Measurements from ENCODE around the gene SCN1B. TPM values are rescaled to one million over a fixed set of nuclear protein-coding genes. Genes with fewer than 3 reads are reported as not detected.
"Not testable (repeated sequence)": the region's sequence is repeated elsewhere in the genome, so short reads cannot be mapped to it uniquely, and the experiment has no call there.

SCN1B gene
- total RNA-seq, 2 experiments from 2014 or later = 0.37 to 0.57 TPM

DNA sequence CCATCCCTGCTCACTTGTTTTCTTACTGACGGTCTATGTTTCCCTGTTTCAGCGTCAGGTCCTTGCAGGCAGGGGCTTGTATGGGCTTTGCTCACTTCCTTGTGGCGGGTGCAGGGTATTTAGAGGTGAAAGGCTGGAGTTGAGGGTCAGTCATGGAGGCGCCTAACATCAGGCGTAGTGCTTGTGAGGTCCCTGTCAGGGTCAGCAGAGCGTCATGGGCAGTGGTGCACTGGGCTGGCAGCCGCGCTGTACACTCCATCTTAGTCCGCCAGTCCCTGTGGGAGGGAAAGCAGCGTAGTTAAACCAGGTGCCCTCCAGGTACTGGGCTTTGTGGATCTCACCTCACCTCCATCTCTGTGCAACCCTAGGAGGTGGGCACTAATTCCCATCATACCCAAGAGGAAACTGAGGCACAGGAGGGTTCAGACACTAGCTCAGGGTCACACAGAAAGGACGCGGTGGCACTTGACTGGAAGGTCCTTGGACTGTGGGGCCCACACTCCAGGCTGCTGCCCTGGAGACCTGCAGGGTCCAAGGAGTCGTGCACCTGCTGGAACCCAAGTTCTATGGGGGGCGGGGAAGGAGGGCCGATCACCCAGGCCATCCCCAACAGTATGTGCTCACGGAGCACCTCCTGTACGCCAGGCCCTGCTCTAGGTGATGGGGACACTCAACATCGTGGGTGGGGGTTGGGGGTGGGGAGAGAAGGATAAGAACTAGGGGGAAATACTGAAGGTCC, 25.6 kb upstream of the SCN1B start:
- Mint-ChIP-seq H3K27me3 (ENCODE audit: low read depth) (no peaks in the 10 kb centered on the region), H3K4me3 (no peak overlapping the region), H3K9me3 (ENCODE audit: insufficient read depth) (no peaks in the 10 kb centered on the region), H3K27ac (peak overlapping the region; percentile 53), H3K36me3 (ENCODE audit: low read depth) (peaks cover 50% of the 10 kb centered on the region), H3K4me1 (ENCODE audit: low read depth) (peaks cover 38% of the 10 kb centered on the region)
- DNase-seq (no peak), ATAC-seq (no peak)
- POLR2A ChIA-PET = no interaction called here
- CTCF ChIA-PET = interaction anchor here (2.1 to 10.9 kb wide), 3 partner anchors 8 to 31 kb away, joined by 9 to 126 read pairs (median 41); no protein-coding TSS in a partner anchor

DNA sequence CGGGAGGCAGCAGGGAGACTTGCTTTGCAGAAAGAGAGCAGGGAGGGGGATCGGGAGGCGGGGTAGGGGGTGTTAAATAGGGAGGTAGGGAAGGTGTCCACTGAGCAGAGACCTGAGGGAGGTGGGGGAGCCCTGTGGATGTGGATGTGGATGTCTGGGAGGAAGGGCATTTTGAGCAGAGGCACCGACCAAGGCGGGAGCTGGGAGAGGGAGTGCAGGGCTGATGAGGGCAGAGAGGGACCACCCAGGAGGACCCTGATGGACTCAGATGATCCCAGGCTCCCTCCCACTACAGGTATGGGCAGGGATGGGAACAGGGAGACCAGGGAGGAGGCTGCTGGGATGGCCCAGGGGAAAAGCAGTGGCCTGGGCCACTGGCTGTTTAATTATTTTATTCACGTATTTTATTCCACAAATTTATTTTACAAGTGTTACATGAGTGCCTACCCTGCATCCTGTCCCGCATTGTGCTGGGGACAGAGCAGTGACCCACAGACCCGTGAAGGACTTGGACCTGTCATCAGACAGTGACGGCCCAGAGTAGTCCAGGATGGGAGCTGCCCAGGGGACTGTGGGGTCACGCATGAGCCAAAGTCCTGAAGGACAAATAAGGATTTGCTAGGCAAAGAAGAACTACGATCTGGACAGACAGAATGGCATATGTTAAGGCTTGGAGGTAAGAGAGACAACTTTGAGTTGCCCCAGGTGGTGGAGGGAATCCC, 24.9 kb upstream of the SCN1B start:
- no peak for DNase-seq
- Mint-ChIP-seq H3K36me3 (ENCODE audit: low read depth) (peaks cover 53% of the 10 kb centered on the region), H3K27me3 (ENCODE audit: low read depth) (no peaks in the 10 kb centered on the region), H3K27ac (no peak overlapping the region), H3K9me3 (ENCODE audit: insufficient read depth) (no peaks in the 10 kb centered on the region), H3K4me3 (no peak overlapping the region), H3K4me1 (ENCODE audit: low read depth) (peaks cover 41% of the 10 kb centered on the region)
- ATAC-seq = no peak
- ChIA-PET POLR2A (interaction anchor here (0.7 kb wide), 1 partner anchor 26 kb away, joined by 3 read pairs; no protein-coding TSS in a partner anchor), CTCF (interaction anchor here (1.2 to 10.9 kb wide), 3 partner anchors 10 to 39 kb away, joined by 3 to 126 read pairs (median 4); no protein-coding TSS in a partner anchor)

DNA sequence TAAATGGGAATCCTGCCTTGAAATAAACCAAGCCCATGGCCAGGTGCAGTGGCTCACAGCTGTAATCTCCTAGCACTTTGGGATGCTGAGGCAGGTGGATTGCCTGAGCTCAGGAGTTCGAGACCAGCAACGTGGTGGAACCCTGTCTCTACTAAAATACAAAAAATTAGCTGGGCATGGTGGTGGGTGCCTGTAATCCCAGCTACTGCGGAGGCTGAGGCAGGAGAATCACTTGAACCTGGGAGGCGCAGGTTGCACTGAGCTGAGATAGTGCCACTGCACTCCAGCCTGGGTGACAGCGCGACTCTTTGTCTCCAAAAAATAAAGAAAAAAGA, 24.3 kb upstream of the SCN1B start:
- not testable (repeated sequence) for H3K27me3 Mint-ChIP-seq (ENCODE audit: low read depth); H3K4me3 Mint-ChIP-seq; ATAC-seq; H3K27ac Mint-ChIP-seq; DNase-seq; H3K9me3 Mint-ChIP-seq (ENCODE audit: insufficient read depth)
- ChIA-PET POLR2A (interaction anchor here (0.7 kb wide), 1 partner anchor 25 kb away, joined by 3 read pairs; no protein-coding TSS in a partner anchor), CTCF (interaction anchor here (1.0 to 10.9 kb wide), 4 partner anchors 9 to 38 kb away, joined by 3 to 126 read pairs (median 4); no protein-coding TSS in a partner anchor)
- peaks cover 47% of the 10 kb centered on the region for H3K4me1 Mint-ChIP-seq (ENCODE audit: low read depth)
- H3K36me3 Mint-ChIP-seq (ENCODE audit: low read depth) = peaks cover 55% of the 10 kb centered on the region

DNA sequence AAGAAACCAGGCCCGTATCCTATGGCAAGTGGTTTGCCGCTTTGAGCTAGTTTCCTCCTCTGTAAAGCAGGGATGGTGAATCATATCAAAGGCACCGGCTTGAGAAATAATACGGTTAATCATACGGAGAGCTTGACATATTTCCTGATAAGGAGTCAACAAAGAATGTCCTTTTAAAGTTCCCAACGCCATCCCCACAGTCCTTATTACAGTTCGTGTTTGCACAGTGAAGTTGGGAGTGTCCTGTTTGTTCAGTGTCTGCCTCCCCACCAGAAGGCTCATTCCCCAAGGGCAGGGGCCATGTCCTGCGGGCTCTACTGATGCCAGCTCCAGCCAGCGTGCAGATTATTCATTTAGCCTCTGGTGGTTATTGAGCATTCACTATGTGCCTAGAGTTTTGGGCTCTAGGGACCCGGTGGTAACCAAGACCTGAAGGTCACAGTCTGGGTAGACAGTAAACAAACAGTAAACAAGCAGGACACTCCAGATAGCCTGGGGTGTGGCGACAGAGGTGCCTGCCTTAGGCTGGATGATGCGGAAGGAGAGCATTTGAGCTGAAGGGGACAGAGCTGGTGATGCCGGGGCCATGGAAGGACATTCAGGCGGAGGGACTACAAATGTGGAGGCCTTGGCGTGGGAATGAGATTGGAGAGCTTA, 23.8 kb upstream of the SCN1B start:
- Mint-ChIP-seq H3K4me3 (no peak overlapping the region), H3K4me1 (ENCODE audit: low read depth) (peaks cover 51% of the 10 kb centered on the region), H3K9me3 (ENCODE audit: insufficient read depth) (no peaks in the 10 kb centered on the region), H3K36me3 (ENCODE audit: low read depth) (peaks cover 56% of the 10 kb centered on the region), H3K27ac (no peak overlapping the region), H3K27me3 (ENCODE audit: low read depth) (no peaks in the 10 kb centered on the region)
- ATAC-seq = no peak
- DNase-seq = no peak
- ChIA-PET CTCF (interaction anchor here (1.0 to 10.9 kb wide), 6 partner anchors 8 to 135 kb away, joined by 3 to 126 read pairs (median 4); no protein-coding TSS in a partner anchor), POLR2A (interaction anchor here (0.7 kb wide), 1 partner anchor 25 kb away, joined by 3 read pairs; no protein-coding TSS in a partner anchor)

DNA sequence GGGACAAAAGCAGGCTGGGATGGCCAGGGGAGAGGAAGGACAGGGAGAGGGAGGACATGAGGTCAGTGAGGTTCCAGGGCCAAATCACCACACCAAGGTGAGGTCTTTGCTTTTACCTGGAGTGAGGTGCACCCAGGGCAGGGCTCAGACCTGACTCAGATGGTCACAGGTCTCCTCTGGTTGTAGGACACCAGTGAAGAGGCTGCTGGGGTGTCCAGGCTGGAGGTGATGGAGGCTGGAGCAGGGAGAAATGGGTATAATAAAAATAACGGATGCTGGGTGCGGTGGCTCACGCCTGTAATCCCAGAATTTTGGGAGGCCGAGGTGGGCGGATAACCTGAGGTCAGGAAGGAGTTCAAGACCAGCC, 23.3 kb upstream of the SCN1B start:
- Mint-ChIP-seq H3K4me1 (ENCODE audit: low read depth) (peaks cover 51% of the 10 kb centered on the region), H3K9me3 (ENCODE audit: insufficient read depth) (no peaks in the 10 kb centered on the region), H3K27ac (no peak overlapping the region), H3K36me3 (ENCODE audit: low read depth) (peaks cover 58% of the 10 kb centered on the region), H3K27me3 (ENCODE audit: low read depth) (no peaks in the 10 kb centered on the region), H3K4me3 (no peak overlapping the region)
- ATAC-seq = no peak
- ChIA-PET CTCF (interaction anchor here (1.3 to 10.9 kb wide), 4 partner anchors 11 to 135 kb away, joined by 3 to 126 read pairs (median 4); no protein-coding TSS in a partner anchor), POLR2A (no interaction called here)
- DNase-seq = no peak

DNA sequence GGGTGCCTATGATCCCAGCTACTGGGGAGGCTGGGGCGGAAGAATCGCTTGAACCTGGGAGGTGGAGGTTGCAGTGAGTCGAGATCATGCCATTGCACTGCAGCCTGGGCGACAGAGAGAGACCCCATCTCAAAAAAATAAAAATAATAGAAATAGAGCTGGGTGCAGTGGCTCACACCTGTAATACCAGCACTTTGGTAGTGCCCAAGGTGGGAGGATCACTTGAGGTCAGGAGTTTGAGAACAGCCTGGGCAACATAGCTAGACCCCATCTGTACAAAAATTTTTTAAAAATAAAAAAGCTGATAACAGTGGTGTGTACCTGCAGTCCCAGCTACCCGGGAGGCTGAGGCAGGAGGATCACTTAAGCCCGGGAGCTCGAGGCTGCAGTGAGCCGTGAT, 22.8 kb upstream of the SCN1B start:
- Mint-ChIP-seq H3K36me3 (ENCODE audit: low read depth) (peaks cover 58% of the 10 kb centered on the region), H3K4me1 (ENCODE audit: low read depth) (peaks cover 52% of the 10 kb centered on the region)
- DNase-seq; H3K27me3 Mint-ChIP-seq (ENCODE audit: low read depth); ATAC-seq; H3K4me3 Mint-ChIP-seq; H3K27ac Mint-ChIP-seq; H3K9me3 Mint-ChIP-seq (ENCODE audit: insufficient read depth); POLR2A ChIA-PET: not testable (repeated sequence)
- CTCF ChIA-PET = interaction anchor here (1.3 to 10.9 kb wide), 3 partner anchors 34 to 134 kb away, joined by 3 to 126 read pairs (median 4); no protein-coding TSS in a partner anchor

DNA sequence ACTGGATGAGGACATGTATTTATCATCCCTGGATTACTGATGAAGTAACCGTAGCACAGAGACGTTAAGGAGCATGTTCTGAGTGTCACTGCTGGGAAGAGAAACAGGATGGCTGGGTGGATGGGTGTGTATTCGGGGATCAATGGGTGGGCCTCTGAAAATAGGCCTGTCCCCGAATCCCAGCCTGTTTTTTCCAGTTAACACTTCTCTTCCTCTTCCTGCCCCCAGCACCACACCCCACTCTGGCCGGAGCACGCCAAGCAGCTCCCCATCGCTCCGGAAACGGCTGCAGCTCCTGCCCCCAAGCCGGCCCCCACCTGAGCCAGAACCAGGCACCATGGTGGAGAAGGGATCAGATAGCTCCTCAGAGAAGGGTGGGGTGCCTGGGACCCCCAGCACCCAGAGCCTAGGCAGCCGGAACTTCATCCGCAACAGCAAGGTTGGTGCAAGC, 21.4 kb upstream of the SCN1B start:
- ChIA-PET CTCF (interaction anchor here (10.9 kb wide), 1 partner anchor 35 kb away, joined by 126 read pairs; no protein-coding TSS in a partner anchor), POLR2A (no interaction called here)
- ATAC-seq (no peak), DNase-seq (no peak)
- H3K4me3 Mint-ChIP-seq = no peak overlapping the region
- peaks cover 52% of the 10 kb centered on the region for H3K4me1 Mint-ChIP-seq (ENCODE audit: low read depth)
- no peak overlapping the region for H3K27ac Mint-ChIP-seq
- no peaks in the 10 kb centered on the region for H3K9me3 Mint-ChIP-seq (ENCODE audit: insufficient read depth)
- no peaks in the 10 kb centered on the region for H3K27me3 Mint-ChIP-seq (ENCODE audit: low read depth)
- peaks cover 59% of the 10 kb centered on the region for H3K36me3 Mint-ChIP-seq (ENCODE audit: low read depth)

DNA sequence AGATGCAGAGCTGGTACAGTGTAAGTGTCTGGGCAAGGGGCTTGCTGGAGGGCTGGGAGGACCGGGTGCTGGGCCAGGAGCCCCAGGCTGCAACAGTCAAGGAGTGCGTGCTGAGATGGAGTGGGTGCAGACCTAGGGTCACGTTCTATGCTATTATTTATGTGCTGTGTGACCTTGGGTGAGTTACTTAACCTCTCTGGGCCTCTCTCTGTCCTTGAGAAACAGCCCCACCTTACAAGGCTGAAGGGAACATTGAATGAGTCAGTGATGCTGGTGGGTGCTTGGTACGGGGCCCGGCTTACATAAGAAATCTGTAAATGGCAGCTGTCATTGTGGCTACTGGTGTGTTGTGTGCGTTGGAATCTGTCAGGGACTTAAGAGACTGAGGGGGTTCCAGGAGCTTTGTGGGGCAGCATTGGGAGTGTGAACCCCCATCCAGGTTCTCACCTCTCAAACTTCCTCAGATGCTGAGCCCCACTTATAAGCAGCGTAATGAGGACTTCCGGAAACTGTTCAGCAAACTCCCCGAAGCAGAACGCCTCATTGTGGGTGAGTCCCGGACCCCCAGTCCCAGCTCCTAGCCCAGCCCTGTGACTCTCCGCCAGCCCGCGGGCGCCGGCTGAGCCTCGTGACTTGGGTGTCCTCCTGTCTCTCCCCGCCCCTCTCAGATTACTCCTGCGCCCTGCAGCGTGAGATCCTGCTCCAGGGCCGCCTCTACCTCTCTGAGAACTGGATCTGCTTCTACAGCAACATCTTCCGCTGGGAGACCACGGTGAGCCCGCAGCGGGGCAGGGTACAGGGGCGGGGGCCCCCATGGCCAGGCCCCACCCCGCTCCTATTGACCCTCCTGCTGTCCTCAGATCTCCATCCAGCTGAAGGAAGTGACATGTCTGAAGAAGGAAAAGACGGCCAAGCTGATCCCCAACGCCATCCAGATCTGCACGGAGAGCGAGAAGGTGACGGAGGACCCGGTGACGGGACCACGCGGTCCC, 20.6 kb upstream of the SCN1B start:
- peaks cover 61% of the 10 kb centered on the region for H3K36me3 Mint-ChIP-seq (ENCODE audit: low read depth)
- DNase-seq = no peak
- no peak overlapping the region for H3K27ac Mint-ChIP-seq
- H3K27me3 Mint-ChIP-seq (ENCODE audit: low read depth) = no peaks in the 10 kb centered on the region
- H3K4me1 Mint-ChIP-seq (ENCODE audit: low read depth) = peaks cover 52% of the 10 kb centered on the region
- no peak overlapping the region for H3K4me3 Mint-ChIP-seq
- ChIA-PET POLR2A (interaction anchor here (0.6 kb wide), 1 partner anchor 10 kb away, joined by 3 read pairs; no protein-coding TSS in a partner anchor), CTCF (interaction anchor here (10.9 kb wide), 1 partner anchor 36 kb away, joined by 126 read pairs; no protein-coding TSS in a partner anchor)
- ATAC-seq = no peak
- H3K9me3 Mint-ChIP-seq (ENCODE audit: insufficient read depth) = no peaks in the 10 kb centered on the region

DNA sequence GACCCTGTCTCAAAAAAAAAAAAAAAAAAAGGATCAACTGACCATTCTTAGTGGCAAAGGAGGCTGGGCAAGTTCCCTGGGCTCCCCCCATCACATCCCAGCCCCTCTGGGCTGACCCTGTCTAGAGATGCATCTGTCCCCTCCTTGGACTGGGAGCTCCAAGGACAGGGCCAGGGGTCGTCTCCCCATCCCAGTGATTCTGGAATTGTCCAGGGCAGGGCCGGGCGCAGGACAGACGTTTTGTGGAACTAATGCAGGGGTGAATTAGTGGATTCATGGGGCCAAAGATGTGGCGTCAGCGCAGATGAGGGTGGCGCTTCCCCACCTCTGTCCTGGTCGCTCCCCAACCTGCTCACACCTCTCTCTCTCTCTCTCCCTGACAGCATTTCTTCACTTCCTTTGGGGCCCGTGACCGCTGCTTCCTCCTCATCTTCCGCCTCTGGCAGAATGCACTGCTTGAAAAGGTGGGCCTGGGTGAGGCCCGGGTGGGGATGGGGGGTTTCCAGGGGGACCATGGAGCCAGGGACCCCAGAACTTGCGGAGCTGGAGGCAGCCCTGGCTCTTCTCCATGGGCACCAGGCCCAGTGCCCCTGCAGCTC, 19.1 kb upstream of the SCN1B start:
- no peak overlapping the region for H3K4me3 Mint-ChIP-seq
- POLR2A ChIA-PET = no interaction called here
- H3K27me3 Mint-ChIP-seq (ENCODE audit: low read depth) = no peaks in the 10 kb centered on the region

More for the DNA sequence above, 19.1 kb upstream of the SCN1B start:
- DNase-seq (peak; percentile 39), ATAC-seq (no peak)
- CTCF ChIA-PET = interaction anchor here (4.1 to 10.9 kb wide), 3 partner anchors 9 to 38 kb away, joined by 25 to 126 read pairs (median 41); partner anchors contain the start of gene GRAMD1A
- Mint-ChIP-seq H3K9me3 (ENCODE audit: insufficient read depth) (no peaks in the 10 kb centered on the region), H3K4me1 (ENCODE audit: low read depth) (peaks cover 60% of the 10 kb centered on the region), H3K27ac (peak overlapping the region; percentile 77), H3K36me3 (ENCODE audit: low read depth) (peaks cover 72% of the 10 kb centered on the region)

Measured in activated CD8-positive, alpha-beta T cell treated with anti-CD3 and anti-CD28 coated beads, Interleukin-2, amount 10 ng/mL, durations not matched to agents 7 days and 5 days (primary cell).